GM12864 (cell line): ENCODE measurements around the gene TK1.

Source experiments
- DNase-seq: peaks from one replicate; pipeline ENCODE4 v3.0.0-alpha.2; 2011; ENCODE audit warnings: low read depth
- H3K4me3 ChIP-seq: 2 replicates; pipeline ENCODE4 v1.5.1; 2011; ENCODE audit warnings: mild to moderate bottlenecking, low read depth, low read length, control low read depth
- CTCF ChIP-seq: IDR thresholded peaks from 2 replicates; pipeline ENCODE4 v1.5.1; 2011; ENCODE audit warnings: low read depth, mild to moderate bottlenecking, moderate library complexity, low read length, control low read depth, inconsistent platforms; ENCODE audit errors: missing control alignments

Gene TK1

GRCh38 chr17:78225088-78225865, 38.4 kb upstream of the TK1 start:
- DNase-seq: no peak
- no peak for TF ChIP-seq CTCF
- no peak overlapping the region for H3K4me3 ChIP-seq

DNA sequence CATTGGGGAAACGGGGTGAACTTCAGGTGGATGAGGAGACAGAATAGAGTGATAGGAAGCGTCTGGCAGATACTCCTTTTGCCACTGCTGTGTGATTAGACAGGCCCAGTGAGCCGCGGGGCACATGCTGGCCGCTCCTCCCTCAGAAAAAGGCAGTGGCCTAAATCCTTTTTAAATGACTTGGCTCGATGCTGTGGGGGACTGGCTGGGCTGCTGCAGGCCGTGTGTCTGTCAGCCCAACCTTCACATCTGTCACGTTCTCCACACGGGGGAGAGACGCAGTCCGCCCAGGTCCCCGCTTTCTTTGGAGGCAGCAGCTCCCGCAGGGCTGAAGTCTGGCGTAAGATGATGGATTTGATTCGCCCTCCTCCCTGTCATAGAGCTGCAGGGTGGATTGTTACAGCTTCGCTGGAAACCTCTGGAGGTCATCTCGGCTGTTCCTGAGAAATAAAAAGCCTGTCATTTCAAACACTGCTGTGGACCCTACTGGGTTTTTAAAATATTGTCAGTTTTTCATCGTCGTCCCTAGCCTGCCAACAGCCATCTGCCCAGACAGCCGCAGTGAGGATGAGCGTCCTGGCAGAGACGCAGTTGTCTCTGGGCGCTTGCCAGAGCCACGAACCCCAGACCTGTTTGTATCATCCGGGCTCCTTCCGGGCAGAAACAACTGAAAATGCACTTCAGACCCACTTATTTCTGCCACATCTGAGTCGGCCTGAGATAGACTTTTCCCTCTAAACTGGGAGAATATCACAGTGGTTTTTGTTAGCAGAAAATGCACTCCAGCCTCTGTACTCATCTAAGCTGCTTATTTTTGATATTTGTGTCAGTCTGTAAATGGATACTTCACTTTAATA, 37.6 kb upstream of the TK1 start:
- DNase-seq: no peak
- no peak overlapping the region for H3K4me3 ChIP-seq
- no peak for TF ChIP-seq CTCF

DNA sequence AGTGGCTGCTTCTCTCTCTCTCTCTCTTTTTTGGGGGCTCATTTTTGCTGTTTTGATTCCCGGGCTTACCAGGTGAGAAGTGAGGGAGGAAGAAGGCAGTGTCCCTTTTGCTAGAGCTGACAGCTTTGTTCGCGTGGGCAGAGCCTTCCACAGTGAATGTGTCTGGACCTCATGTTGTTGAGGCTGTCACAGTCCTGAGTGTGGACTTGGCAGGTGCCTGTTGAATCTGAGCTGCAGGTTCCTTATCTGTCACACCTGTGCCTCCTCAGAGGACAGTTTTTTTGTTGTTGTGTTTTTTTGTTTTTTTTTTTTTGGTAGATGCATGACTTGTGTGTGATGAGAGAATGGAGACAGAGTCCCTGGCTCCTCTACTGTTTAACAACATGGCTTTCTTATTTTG, 36.9 kb upstream of the TK1 start:
- TF ChIP-seq CTCF: no peak
- DNase-seq: no peak
- H3K4me3 ChIP-seq: no peak overlapping the region

DNA sequence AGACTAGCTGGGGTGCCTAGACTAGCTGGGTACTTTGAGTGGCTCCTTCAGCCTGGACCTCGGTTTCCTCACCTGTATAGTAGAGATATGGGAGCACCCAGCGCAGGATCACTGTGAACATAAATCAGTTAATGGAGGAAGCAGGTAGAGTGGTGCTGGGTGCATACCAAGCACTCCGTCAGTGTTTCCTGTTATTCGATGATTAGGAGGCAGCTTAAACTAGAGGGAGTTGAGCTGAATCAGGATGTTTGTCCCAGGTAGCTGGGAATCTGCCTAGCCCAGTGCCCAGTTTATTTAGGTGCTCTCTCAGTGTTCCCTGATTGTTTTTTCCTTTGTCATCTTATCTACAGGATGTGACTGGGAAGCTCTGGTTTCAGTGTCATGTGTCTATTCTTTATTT, 36.2 kb upstream of the TK1 start:
- no peak for DNase-seq
- TF ChIP-seq CTCF: no peak
- H3K4me3 ChIP-seq: no peak overlapping the region

- no peak for DNase-seq
- H3K4me3 ChIP-seq: no peak overlapping the region
- TF ChIP-seq CTCF: no peak
Observed at GRCh38 chr17:78219396-78220150, 32.7 kb upstream of the TK1 start.

GRCh38 chr17:78214706-78215061, 27.8 kb upstream of the TK1 start:
- TF ChIP-seq CTCF: no peak
- DNase-seq: no peak

More at GRCh38 chr17:78214706-78215061, 27.8 kb upstream of the TK1 start:
- H3K4me3 ChIP-seq: peak overlapping the region; percentile 91
